NOMO-1 treated with DMSO at 0.1 percent for 48 hours (cell line): ENCODE measurements around the gene AGBL4.

Experiments used
- DNase-seq: peaks from one replicate; lab custom pipeline; 2025; ENCODE audit not compliant: unreplicated experiment; lab: John Stamatoyannopoulos, UW

Gene AGBL4

DNA sequence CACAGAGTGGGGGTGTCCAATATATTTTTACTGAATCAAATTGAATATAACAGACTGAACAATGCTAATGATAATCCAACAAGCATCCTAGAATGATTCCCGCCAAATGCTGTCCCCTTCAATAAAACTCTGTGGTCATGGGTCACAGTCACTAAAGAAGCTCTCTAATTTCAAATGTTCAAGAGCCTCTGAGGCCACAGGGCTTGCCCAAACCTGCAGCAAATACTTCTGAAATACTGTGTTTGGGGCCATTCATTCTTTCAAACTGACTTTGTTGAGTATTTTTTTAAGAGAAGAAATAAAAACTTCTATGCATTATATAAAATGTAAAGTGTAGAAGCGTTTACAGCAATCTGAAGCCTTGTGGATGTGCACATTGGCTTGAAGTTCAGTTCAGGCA, 1239.5 kb downstream of the AGBL4 start:
- no peak for DNase-seq

DNA sequence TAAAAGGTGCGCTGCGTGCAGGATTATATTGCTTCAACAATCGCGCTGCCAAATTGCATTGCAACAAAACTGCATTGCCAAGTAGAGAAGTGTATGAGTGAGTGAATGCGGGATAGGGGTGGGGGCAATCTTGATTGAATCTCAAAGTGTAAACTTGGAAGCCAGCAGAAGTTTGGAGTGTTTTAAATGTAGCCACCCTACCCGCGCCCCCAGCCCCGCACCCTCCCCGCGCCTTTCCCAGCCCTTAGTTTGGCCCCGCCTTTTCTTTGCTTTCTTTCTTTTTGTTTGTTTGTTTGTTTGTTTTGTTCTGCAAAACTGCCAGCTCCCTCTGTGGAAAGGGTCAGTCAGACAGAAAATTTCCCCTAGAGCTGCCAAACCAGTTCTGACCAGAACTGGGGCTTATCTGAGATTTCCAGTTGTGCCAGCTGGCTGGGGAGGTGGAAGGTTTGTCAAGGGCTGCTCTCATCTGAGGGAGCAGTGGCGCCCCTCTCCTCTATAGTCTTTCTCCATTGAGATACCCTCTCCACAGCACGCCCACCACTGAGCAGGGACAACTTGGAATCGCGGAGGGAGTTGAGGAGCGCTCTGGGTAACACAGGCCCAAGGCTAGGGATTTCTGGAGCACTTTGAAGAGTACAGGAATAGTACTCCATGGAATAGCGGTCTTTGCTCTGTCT, 1246.4 kb downstream of the AGBL4 start:
- DNase-seq = no peak

DNA sequence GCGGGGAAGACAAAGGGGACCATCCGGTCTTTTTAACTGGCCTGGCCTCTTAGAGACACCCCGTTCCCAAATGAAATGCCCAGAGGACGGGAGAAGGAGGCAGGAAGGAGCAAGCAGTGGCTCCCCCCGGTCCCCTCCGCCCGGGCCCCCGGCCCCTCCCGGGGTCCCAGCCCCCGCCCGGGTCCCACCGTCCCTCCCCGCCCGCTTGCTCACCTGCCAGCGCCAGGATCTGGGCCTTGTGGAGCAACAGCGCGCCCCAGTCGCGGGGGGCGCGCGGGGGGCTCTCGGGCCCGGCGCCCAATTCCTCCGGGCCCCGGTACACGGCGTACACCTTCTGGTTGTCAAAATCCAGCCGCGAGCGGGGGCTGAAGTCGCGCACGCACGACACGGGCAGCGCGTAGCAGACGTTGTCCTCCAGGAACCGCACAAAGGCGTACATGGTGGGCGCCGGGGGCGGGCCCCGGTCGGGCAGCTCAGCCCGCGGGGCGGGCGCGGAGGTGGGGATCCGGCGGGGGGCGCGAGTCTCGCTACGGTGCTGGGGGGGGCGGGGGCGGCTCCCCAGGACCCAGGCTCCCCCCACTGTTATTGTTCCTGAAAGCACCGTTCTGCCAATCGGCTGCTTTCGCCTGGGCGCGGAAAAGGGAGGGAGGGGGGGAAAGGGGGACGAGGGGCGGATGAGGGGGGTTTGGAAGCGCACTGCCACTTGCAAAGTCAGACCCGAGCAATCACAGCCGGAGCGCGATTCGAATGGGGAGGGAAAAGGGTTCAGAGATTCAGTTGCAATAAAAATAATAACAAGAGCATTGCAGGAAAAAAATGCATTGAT, 1247.1 kb downstream of the AGBL4 start, which contains the start of gene BEND5:
BEND5 (minus strand) TSS at position 499 of the 826 bp plus-strand sequence; CDS start at position 439, 60 bp downstream.
- peak; percentile 59 for DNase-seq

DNA sequence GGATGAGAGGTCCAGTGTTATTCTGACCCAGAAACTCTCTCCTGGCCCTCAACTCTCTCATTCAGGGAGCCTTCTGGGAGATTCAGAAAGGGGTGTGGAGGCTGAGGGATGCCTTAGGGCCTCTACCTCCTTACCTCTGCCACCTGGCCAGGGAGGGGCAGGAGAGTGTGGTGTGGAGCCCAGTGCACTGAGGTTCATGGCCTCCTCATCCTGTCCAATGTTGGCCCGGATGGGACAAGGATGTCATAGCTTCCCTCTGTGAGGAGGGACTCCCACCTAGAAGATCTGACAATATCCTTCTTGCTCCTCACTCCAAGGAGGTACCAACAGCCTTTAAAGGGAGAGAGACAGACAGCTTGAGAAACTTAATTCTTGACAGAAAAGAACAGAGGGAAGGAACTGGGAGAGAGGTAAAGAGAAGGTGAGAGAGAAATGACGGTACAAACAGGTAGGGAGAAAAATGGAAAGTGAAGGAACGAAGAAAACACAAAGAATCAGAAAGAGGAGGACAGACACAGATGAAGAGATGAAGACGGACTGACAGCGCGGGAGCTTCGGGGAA, 1247.8 kb downstream of the AGBL4 start:
- DNase-seq = no peak

DNA sequence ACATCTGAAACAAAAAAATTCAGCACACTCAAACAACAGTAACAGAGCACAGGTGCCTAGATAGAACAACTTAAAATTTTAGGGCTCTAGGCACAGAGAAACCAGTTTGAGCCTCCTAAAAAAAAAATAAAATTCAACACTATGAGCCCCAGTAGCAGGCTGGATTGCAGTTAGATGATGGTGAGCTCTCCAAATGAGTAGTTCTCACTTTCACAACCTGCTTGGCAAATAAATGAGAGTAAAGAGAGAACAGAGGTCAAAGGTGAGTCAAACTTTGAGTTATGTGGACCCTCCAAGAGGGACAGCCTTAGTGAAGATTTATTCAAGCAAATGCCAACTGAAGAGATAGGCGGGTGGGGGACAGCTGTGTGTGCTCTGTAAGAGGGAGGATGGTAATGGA, 1250.6 kb downstream of the AGBL4 start:
- DNase-seq = no peak

DNA sequence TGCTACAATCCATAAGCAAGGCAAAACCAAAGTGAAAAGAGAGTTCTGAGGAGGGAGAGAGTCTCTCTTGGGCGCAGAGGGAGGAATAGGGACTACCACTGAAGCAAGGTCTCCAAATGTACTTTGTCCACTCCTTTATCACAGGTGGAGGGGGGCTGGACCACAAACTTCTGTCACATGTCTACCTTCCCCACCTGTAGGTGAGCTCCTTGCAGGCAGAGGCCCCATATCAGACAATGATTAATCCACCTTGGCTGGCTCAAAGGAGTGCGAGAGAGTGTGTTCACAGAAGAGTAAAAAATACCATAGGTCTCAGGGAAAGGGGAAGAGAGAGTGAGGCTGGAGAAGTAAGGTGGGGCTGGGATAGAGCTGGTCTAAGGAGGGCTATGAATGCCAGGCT, 1251.5 kb downstream of the AGBL4 start:
- DNase-seq = no peak

DNA sequence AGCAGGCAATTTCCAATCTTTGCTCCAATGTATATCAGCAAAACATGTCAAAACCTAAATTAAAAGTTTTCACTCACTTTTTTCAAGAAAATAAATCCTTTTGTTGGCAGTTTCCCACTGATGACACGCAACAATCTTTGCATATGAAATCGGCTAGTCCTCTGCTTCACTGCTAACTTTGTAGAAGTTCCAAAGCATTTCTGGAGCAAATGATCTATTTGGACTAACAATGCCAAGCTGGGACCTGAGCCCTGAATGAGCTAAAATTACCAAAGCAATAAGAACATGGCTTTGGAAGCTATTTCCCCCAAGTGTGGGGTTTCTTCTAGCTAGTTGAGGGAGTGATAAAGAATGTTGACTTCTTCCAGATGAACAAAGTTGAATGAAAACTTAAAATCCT, 1252.2 kb downstream of the AGBL4 start:
- DNase-seq = no peak

DNA sequence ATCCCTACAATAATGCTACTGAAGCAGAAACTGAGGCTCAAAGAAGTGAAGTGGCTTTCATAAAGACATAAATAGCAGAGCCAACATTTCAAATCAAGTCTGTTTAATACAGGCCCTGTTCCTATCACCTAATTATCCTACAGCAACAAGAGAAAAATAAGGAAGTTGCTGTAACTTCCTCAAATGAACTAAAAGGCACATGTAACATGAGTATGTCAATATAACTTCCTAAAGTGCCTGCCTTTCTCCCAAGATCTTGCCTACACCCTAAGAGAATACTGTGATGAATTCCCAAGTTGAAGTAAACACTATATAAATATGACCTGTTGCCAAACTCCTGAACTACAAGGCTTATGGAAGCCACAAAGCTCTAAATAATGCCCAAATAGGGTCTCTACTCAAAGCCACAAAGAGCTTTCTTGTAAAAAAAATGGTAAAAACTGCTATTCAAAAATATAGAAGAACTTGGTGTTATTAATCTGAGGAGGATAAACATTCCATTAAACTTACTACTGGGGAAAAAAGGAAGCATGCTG, 1255.7 kb downstream of the AGBL4 start:
- DNase-seq = peak; percentile 86

DNA sequence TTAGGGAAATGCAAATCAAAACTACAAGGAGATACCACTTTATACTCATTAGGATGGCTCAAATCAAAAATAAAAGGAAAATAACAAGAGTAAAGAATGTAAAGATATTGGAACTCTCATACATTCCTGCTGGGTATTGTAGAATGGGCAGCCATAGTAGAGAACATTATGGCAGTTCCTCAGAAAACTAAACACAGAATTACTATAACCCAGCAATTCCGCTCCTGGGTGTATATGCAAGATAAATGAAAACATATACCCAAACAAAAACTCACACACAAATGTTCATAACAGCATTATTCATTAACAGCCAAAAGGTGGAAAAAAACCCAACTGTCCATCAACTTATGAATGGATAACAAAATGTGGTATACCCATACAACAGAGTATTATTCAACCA, 1258.4 kb downstream of the AGBL4 start:
- DNase-seq = no peak

DNA sequence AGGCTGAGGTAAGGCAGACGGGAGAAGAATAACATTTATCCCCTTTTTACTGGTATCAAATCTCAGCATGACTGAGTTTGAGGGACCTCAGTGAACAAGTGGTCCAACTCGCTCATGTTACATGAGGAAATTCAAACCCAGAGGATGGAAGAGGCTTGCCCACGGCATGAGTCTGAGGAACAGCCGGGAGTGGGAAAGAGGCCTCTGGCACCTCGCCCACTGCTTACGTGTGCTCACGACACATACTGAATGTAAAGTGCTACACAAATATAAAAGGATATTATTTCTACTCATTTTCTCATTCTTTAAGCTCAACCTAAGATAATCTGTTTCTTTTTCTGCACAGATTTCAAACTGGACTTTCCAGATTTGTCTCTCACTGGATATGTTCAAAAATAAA, 1261.8 kb downstream of the AGBL4 start:
- no peak for DNase-seq

DNA sequence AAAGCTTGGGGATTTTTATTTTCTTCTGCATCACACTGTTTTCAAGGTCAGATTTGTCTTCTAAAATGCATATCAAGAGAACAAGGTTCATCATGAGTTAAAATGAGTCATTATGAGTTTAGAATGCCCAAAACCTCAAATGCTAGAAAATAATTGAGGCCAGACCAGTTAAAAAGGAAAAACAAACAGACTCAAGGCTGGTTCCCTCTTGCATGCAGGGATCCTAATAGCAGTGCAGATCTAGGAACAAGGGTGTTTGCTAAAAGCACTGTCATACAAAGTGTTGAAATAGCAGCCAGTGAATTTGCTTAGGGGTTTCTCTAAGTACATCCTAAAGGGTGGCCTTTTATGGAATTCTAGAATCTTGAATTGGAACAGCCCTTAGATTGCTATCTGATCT, 1262.3 kb downstream of the AGBL4 start:
- DNase-seq = no peak

DNA sequence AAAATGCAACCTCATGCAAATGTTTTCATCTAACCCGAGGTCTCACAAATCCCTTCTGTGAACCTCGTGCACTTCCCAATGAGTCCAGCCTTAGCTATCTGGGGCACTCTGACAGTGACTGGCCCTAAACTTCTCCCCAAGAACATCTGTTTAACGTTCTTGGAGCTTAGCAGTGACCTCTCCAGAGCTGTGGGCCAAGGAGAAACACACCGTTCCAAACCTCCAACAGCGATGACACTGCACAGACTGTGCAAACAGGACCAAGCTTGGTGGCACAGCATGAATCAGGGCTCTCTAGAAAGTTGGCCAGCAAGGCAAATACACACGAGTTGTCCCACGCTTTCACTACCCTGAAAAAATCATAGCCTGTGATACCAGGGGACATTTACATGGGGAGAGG, 1262.9 kb downstream of the AGBL4 start:
- no peak for DNase-seq

DNA sequence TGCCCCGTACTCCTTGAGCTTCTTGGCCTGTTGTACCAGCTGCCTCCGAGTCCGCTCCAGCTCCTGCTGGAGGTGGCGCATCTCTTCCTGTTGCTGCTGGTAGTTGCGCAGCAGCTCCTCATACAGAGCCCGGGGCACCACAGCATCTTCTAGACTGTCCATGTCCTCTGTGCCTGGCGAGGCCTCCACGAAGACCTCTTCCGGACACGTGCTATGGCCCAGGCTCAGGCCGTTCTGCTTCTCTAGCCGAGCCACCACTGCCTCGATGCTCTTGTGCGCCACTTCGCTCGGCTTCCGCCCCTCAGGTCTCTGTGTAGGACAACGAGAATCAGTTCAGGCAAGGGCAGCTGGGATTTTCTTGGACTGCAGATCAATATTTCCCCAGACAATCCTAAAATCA, 1264.8 kb downstream of the AGBL4 start:
- no peak for DNase-seq

DNA sequence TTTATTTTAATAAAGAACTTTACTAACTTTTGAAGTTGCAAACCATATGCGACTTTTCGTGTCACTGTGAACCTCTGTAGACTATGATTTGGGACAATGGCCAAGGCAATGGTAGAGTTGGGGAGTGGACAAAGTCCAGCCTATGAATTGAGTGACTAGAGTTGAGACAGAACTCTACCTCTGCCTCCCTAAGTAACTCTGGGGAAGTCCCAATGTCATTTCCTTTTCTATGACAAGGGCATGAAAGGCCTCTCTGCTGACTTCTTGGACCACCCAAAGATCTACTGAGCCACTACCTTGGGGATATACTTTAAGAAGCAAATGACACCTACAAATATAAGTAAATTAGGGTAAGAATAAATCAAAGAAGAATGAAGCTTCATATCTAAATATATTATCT, 1266.4 kb downstream of the AGBL4 start:
- no peak for DNase-seq

DNA sequence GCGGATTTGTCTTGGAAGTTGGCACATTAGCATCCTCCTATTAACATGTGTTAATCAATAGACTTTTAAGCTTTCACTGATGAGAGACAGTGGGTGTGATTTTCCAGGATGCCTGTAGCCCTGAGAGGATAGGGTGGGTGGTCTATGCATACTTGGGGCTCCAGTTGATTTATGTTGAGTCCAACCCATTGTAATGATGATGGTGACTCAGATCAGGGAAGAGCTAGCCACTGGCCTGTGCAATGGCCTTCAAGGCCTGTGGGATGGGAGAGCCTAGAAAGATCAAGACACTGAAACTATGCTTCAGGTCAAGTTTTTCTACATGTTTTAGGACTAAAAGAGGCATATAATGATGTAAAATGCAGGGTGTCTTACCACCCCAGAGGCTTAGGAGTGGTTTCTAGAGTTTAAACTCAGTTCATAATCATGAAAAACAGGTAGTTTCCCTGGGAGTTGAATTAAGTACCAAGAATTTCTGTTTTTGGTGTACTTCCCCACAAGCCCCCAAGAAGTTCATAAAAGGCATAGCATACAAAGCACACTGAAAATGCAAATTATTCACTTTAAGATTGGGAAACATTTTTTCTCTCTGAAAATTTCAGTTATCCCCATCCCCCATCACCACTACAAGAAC, 1267.0 kb downstream of the AGBL4 start:
- DNase-seq = no peak

DNA sequence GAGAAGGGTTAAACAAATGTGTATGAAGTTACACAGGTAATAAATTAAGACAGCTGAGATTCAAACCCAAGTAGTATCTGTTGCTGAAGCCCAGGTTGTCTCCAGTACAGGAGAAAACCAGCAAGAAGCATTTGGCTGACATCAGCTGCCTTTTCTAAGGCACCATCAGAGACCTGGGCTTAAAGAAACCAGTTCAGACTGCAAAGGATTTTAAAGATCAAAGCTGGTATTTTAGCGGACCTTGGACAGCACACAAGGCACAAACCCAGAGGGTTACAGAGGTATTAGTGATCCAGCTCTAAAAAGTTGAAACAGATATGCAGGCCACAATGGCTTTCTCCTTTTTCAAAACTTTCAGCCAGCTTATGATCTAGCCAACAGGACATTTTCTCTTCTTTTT, 1270.5 kb downstream of the AGBL4 start:
- no peak for DNase-seq

DNA sequence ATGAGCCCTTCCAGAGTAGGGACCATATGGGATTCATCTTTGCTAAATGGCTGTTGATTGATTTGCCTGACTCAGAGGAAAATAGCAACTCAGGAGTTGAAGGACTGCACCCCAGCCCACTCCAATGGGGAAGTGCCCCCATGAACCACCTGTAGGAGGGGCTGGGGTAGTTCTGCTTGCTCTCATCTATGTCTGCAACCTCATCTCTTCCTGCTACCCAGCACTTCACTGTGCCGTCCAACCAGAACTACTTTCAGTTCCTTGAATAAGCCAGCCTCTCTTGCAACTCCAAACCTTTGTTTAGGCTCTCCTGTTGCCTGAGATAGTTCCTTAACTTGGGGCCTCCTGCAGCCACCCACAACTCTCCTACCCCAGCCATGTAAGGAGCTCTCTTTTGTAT, 1273.6 kb downstream of the AGBL4 start:
- DNase-seq = peak; percentile 91

DNA sequence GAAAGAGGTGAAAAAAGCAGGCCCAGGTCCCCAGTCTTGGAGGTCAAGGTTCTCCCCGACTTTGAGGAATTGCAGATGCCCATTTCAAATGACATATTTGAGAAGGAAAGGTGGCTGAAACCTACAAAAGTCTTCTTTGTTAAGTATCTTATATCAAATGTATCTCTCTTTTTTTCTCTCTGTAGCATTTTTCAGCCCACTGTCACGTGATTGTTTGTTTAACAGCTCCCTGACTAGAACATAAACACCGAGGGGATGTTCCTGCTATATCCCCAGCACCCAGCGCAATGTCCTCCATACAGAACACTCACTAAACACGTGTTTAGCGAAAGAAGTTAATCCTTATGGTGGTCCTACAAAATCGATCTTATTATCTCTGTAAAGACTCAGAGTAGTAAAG, 1274.7 kb downstream of the AGBL4 start:
- DNase-seq = no peak

DNA sequence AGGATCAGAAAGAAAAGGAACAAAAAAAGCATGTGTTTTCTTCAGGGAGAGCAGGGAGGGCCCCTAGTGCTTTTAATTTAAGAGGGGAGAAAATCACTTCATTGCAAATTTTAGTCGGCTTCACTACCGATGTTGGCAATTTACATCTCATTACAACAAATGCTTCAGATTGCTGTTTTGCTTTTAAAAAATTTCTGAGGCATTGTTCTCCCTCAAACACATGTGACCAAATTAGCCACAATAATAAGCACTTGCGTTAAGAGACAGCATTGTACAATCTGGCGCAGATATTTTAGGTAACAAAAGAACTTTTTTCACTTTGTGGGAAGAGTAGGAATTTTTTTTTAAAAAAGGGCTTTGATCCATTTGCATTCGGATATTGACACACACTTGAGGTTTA, 1276.8 kb downstream of the AGBL4 start:
- no peak for DNase-seq

DNA sequence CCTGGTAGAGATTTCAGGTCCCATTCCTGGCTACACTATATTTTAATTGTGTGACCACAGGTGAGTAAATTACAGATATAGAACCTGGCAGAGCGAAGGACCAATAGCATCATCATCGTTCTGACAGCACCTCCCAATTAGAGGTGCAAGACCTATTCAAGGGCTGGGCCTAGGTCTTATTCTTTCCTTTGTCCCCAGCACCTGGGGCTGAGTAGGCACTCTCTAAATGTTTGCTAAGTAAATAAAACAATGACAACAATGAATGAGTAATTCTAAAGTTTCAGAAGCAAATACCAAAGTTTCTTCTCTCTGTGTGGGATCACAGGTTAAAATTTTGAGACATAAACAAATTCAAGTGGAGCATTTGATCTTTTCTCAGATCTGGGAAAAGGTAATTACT, 1279.7 kb downstream of the AGBL4 start:
- DNase-seq = no peak

DNA sequence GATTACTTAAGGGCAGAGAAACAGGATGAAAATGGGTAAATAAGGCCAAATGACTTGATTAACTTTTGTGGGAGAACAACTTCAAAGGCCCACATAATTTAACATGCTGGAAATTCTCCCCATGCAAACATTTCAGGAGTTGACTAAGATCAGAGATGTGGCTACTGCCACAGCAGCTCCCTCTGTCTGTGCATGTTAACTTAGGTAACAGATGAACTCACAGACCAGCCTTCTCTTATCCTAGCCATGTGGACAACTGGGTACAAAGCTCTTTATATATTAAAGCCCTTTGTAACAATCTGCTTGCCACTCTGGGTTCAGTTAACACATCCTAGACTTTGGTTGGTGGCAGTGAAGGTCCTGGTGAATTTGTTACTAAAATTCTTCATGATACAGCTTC, 1280.3 kb downstream of the AGBL4 start:
- DNase-seq = no peak

DNA sequence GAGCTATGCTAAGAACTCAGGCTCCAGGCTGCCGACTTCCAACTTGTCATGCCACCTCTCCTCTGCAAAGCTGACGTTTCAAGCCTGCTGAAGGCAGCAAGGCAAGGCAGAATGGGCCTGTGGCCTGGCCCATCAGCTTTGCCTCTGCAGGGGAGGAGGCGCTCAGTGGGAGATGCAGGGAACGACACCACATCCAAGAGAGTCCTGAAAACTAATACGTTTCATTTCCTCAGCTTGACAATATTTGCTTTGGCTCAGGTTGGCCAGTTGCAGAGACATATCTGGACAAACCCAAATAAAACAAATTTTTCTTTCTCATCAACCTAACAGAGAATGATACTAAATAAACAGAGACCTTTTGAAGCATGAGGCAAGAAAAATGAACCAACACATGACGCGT, 1282.4 kb downstream of the AGBL4 start:
- DNase-seq = no peak
